WTC11 (cell line): ENCODE data around the gene KBTBD3. TPM values are rescaled to one million over a fixed set of nuclear protein-coding genes. Genes with fewer than 3 reads are reported as not detected.

Experiments
- ATAC-seq: fragments of 200-7000 bp; cut with Tn5 transposase; 2 replicates; pipeline ENCODE4 v1.10.0; 2021; ENCODE audit warnings: mild to moderate bottlenecking, moderate library complexity
- CTCF ChIA-PET: fragments of 300-600 bp; sonication (Branson Sonifier 250); formaldehyde crosslinking; loops from one replicate; lab custom pipeline; 2021; ENCODE audit warnings: antibody characterized with exemption; lab: Charles Lee
- POLR2A ChIA-PET: fragments of 350-600 bp; sonication (Branson Sonifier 250); formaldehyde crosslinking; loops from one replicate; lab custom pipeline; 2021; ENCODE audit warnings: antibody characterized with exemption; lab: Charles Lee
- DNase-seq: peaks from one replicate; pipeline ENCODE4 v3.0.0; 2021; ENCODE audit warnings: low spot score
- H3K27ac Mint-ChIP-seq: 2 replicates; pipeline ENCODE4 v1.8.0; 2021; ENCODE audit warnings: mixed read lengths
- H3K27me3 Mint-ChIP-seq: 2 replicates; pipeline ENCODE4 v1.8.0; 2021; ENCODE audit warnings: low read depth, mild to moderate bottlenecking, moderate library complexity, mixed read lengths
- H3K36me3 Mint-ChIP-seq: 2 replicates; pipeline ENCODE4 v1.8.0; 2021; ENCODE audit warnings: mixed read lengths
- H3K4me1 Mint-ChIP-seq: 2 replicates; pipeline ENCODE4 v1.8.0; 2022; ENCODE audit warnings: mixed read lengths
- H3K4me3 Mint-ChIP-seq: 2 replicates; pipeline ENCODE4 v1.8.0; 2021; ENCODE audit warnings: mild to moderate bottlenecking, moderate library complexity, mixed read lengths
- H3K9me3 Mint-ChIP-seq: 2 replicates; pipeline ENCODE4 v1.8.0; 2021; ENCODE audit warnings: mixed read lengths
- ARID4B ChIP-seq: sonication (generic); formaldehyde crosslinking; IDR thresholded peaks from 2 replicates; pipeline ENCODE4 v1.8.0; 2023; ENCODE audit warnings: missing genetic modification reagents, mild to moderate bottlenecking, borderline replicate concordance
- CREB1 ChIP-seq: sonication (generic); formaldehyde crosslinking; IDR thresholded peaks from 2 replicates; pipeline ENCODE4 v1.8.0; 2023; ENCODE audit warnings: mild to moderate bottlenecking, missing genetic modification reagents
- FOXP1 ChIP-seq: sonication (generic); formaldehyde crosslinking; IDR thresholded peaks from 2 replicates; pipeline ENCODE4 v1.8.0; 2022; ENCODE audit warnings: missing genetic modification reagents, mild to moderate bottlenecking, moderate library complexity, borderline replicate concordance
- FOXP4 ChIP-seq: sonication (generic); formaldehyde crosslinking; IDR thresholded peaks from 2 replicates; pipeline ENCODE4 v1.8.0; 2022; ENCODE audit warnings: mild to moderate bottlenecking, missing genetic modification reagents
- GTF2I ChIP-seq: fragments of 250-450 bp; sonication (Bioruptor Pico); conservative IDR thresholded peaks from 2 replicates; pipeline ENCODE4 v1.4.0; 2021; ENCODE audit warnings: mild to moderate bottlenecking
- HMGXB4 ChIP-seq: sonication (generic); formaldehyde crosslinking; IDR thresholded peaks from 2 replicates; pipeline ENCODE4 v1.8.1; 2023; ENCODE audit warnings: mild to moderate bottlenecking, moderate library complexity, missing genetic modification reagents
- JUN ChIP-seq: sonication (generic); formaldehyde crosslinking; IDR thresholded peaks from 2 replicates; pipeline ENCODE4 v1.8.0; 2023; ENCODE audit warnings: mild to moderate bottlenecking, missing genetic modification reagents
- KAT7 ChIP-seq: sonication (generic); formaldehyde crosslinking; IDR thresholded peaks from 2 replicates; pipeline ENCODE4 v1.8.1; 2023; ENCODE audit warnings: missing genetic modification reagents, mild to moderate bottlenecking, borderline replicate concordance
- NFYB ChIP-seq: sonication (generic); formaldehyde crosslinking; conservative IDR thresholded peaks from 2 replicates; pipeline ENCODE4 v1.8.0; 2022; ENCODE audit warnings: low read depth, missing genetic modification reagents
- PRDM15 ChIP-seq: sonication (generic); formaldehyde crosslinking; IDR thresholded peaks from 2 replicates; pipeline ENCODE4 v1.8.0; 2022; ENCODE audit warnings: missing genetic modification reagents
- TEAD4 ChIP-seq: sonication (generic); formaldehyde crosslinking; IDR thresholded peaks from 2 replicates; pipeline ENCODE4 v1.8.0; 2022; ENCODE audit warnings: mild to moderate bottlenecking, missing genetic modification reagents
- ZNF121 ChIP-seq: sonication (generic); formaldehyde crosslinking; IDR thresholded peaks from 2 replicates; pipeline ENCODE4 v1.8.0; 2023; ENCODE audit warnings: missing genetic modification reagents
- ZNF281 ChIP-seq: sonication (generic); formaldehyde crosslinking; IDR thresholded peaks from 2 replicates; pipeline ENCODE4 v1.8.0; 2023; ENCODE audit warnings: mild to moderate bottlenecking, missing genetic modification reagents
- ZNF396 ChIP-seq: fragments of 250-450 bp; sonication (Bioruptor Pico); IDR thresholded peaks from 2 replicates; pipeline ENCODE4 v1.8.0; 2021; ENCODE audit warnings: mild to moderate bottlenecking, moderate library complexity, borderline replicate concordance
- ZNF423 ChIP-seq: fragments of 250-450 bp; sonication (Bioruptor Pico); IDR thresholded peaks from 2 replicates; pipeline ENCODE4 v2.1.2; 2022; ENCODE audit warnings: mild to moderate bottlenecking, moderate library complexity
- total RNA-seq: library from RNA; stranded (reverse); gene quantifications from 3 replicates; pipeline ENCODE4 v1.2.3, GENCODE V29; 2021

The KBTBD3 gene
- total RNA-seq, 1 experiment from 2014 or later: 4.1 TPM

GRCh38 chr11:106051103-106051502, 26.0 kb downstream of the KBTBD3 start:
- Mint-ChIP-seq H3K4me3 (no peak overlapping the region), H3K9me3 (no peaks in the 10 kb centered on the region), H3K4me1 (peaks cover 3% of the 10 kb centered on the region; the same call in 1 of the 2 replicates), H3K27me3 (no peaks in the 10 kb centered on the region), H3K27ac (no peak overlapping the region), H3K36me3 (no peaks in the 10 kb centered on the region)
- no peak for TF ChIP-seq CREB1 (CRISPR knock-in tag)
- no peak for TF ChIP-seq FOXP4 (CRISPR knock-in tag)
- ChIA-PET CTCF (no interaction called here), POLR2A (no interaction called here)
- ATAC-seq (no peak), DNase-seq (no peak)

- no peak for DNase-seq
- no peaks in the 10 kb centered on the region for H3K9me3 Mint-ChIP-seq
- H3K4me3 Mint-ChIP-seq: no peak overlapping the region
- no peak overlapping the region for H3K27ac Mint-ChIP-seq
- H3K27me3 Mint-ChIP-seq: no peaks in the 10 kb centered on the region
- H3K4me1 Mint-ChIP-seq: peaks cover 3% of the 10 kb centered on the region; the same call in 1 of the 2 replicates
- no peaks in the 10 kb centered on the region for H3K36me3 Mint-ChIP-seq
- POLR2A ChIA-PET: no interaction called here
- CTCF ChIA-PET: interaction anchor here (0.6 kb wide), 1 partner anchor 27 kb away, joined by 3 read pairs; the partner anchor contains the start of genes AASDHPPT and KBTBD3
- ATAC-seq: no peak
- TF ChIP-seq GTF2I (CRISPR knock-in tag) (no peak), JUN (CRISPR knock-in tag) (no peak), ZNF396 (CRISPR knock-in tag) (no peak)
Observed at GRCh38 chr11:106049727-106050476, 27.2 kb downstream of the KBTBD3 start.

GRCh38 chr11:106047631-106048030, 29.5 kb downstream of the KBTBD3 start:
- peaks cover 3% of the 10 kb centered on the region; the same call in 1 of the 2 replicates for H3K4me1 Mint-ChIP-seq

More at GRCh38 chr11:106047631-106048030, 29.5 kb downstream of the KBTBD3 start:
- Mint-ChIP-seq H3K27ac (no peak overlapping the region), H3K4me3 (no peak overlapping the region), H3K9me3 (no peaks in the 10 kb centered on the region), H3K36me3 (no peaks in the 10 kb centered on the region), H3K27me3 (no peaks in the 10 kb centered on the region)
- ATAC-seq (no peak), DNase-seq (no peak)
- no peak for TF ChIP-seq KAT7 (CRISPR knock-in tag)
- no peak for TF ChIP-seq ZNF281 (CRISPR knock-in tag)
- TF ChIP-seq ZNF423 (CRISPR knock-in tag): no peak
- TF ChIP-seq TEAD4: no peak
- no peak for TF ChIP-seq FOXP1 (CRISPR knock-in tag)
- no peak for TF ChIP-seq NFYB
- TF ChIP-seq ARID4B (CRISPR knock-in tag): no peak
- no peak for TF ChIP-seq HMGXB4
- no peak for TF ChIP-seq ZNF121 (CRISPR knock-in tag)
- TF ChIP-seq PRDM15 (CRISPR knock-in tag): no peak
- CTCF ChIA-PET: no interaction called here
- POLR2A ChIA-PET: no interaction called here
